Suprapubic skin (tissue), 4 donors: ENCODE data around the gene SPDYC. TPM values are rescaled to one million over a fixed set of nuclear protein-coding genes. Genes with fewer than 3 reads are reported as not detected.
A peak's percentile ranks its signal among the peaks of the same experiment; 100 is the strongest.
"Not testable (repeated sequence)": the region's sequence is repeated elsewhere in the genome, so short reads cannot be mapped to it uniquely, and the experiment has no call there.

Source experiments
- DNase-seq, 2 donors: peaks; one replicate each; pipeline ENCODE4 v3.0.0-alpha.2; 2019; ENCODE audit warnings: low spot score in 2 of 2
- H3K27ac ChIP-seq: fragments of 200-600 bp; sonication (generic); one replicate; pipeline ENCODE4 v1.5.1; 2019
- H3K27me3 ChIP-seq: fragments of 200-600 bp; sonication (generic); one replicate; pipeline ENCODE4 v1.5.1; 2019
- H3K36me3 ChIP-seq: fragments of 200-600 bp; sonication (generic); one replicate; pipeline ENCODE4 v1.5.1; 2019
- H3K4me1 ChIP-seq: fragments of 200-600 bp; sonication (generic); one replicate; pipeline ENCODE4 v1.5.1; 2019
- H3K4me3 ChIP-seq: fragments of 200-600 bp; sonication (generic); one replicate; pipeline ENCODE4 v1.5.1; 2019; ENCODE audit warnings: mild to moderate bottlenecking
- H3K9me3 ChIP-seq: fragments of 200-600 bp; sonication (generic); one replicate; pipeline ENCODE4 v1.5.1; 2019
- EP300 ChIP-seq: sonication (generic); formaldehyde crosslinking; IDR thresholded peaks from one replicate; pipeline ENCODE4 v1.6.1; 2017; ENCODE audit warnings: antibody characterized with exemption
- POLR2A ChIP-seq, 2 donors: fragments of 450-650 bp; IDR thresholded peaks; one replicate each; pipeline ENCODE4 v1.6.1; 2017; ENCODE audit warnings: antibody characterized with exemption in 2 of 2, mild to moderate bottlenecking in 2 of 2, moderate library complexity in 2 of 2
- POLR2AphosphoS5 ChIP-seq, 3 donors: sonication (generic); formaldehyde crosslinking; IDR thresholded peaks; one replicate each; pipeline ENCODE4 v1.6.1; 2017; ENCODE audit warnings: antibody characterized with exemption in 3 of 3
- WGBS: methylation state at CpG from one replicate; pipeline ENCODE4 v1.1.5; 2018; 5-methylcytosine and 5-hydroxymethylcytosine counted together
- total RNA-seq, 4 donors: library from RNA; depleted of rRNA; stranded (reverse); fragments of >200 nt; gene quantifications; one replicate each; pipeline ENCODE4 v1.1.0, GENCODE V29; 2016
- TF ChIP-seq, protein P1 (sequence below), 2 donors: fragments of 200-600 bp in 1 of 2; fragments of 450-650 bp in 1 of 2; sonication (generic) in 1 of 2; IDR thresholded peaks; one replicate each; pipeline ENCODE4 v1.5.1; 2016 to 2019; ENCODE audit warnings: antibody characterized with exemption in 2 of 2, mild to moderate bottlenecking in 1 of 2, moderate library complexity in 1 of 2

SPDYC gene
- total RNA-seq, 4 donors from 2014 or later: not detected

GRCh38 chr11:65135633-65136145 is 34.3 kb upstream of the SPDYC start:
- TF ChIP-seq POLR2AphosphoS5 (IDR thresholded peaks at IDR 0.05) (no peak), POLR2A (IDR thresholded peaks at IDR 0.05) (no peak), EP300 (no peak)
- TF ChIP-seq, protein P1, sequence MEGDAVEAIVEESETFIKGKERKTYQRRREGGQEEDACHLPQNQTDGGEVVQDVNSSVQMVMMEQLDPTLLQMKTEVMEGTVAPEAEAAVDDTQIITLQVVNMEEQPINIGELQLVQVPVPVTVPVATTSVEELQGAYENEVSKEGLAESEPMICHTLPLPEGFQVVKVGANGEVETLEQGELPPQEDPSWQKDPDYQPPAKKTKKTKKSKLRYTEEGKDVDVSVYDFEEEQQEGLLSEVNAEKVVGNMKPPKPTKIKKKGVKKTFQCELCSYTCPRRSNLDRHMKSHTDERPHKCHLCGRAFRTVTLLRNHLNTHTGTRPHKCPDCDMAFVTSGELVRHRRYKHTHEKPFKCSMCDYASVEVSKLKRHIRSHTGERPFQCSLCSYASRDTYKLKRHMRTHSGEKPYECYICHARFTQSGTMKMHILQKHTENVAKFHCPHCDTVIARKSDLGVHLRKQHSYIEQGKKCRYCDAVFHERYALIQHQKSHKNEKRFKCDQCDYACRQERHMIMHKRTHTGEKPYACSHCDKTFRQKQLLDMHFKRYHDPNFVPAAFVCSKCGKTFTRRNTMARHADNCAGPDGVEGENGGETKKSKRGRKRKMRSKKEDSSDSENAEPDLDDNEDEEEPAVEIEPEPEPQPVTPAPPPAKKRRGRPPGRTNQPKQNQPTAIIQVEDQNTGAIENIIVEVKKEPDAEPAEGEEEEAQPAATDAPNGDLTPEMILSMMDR (IDR thresholded peaks at IDR 0.05): no peak
- Histone ChIP-seq H3K9me3 (no peaks in the 10 kb centered on the region), H3K36me3 (peaks cover 18% of the 10 kb centered on the region), H3K4me1 (peaks cover 34% of the 10 kb centered on the region), H3K27me3 (no peaks in the 10 kb centered on the region), H3K27ac (peak overlapping the region; percentile 98), H3K4me3 (peak overlapping the region; percentile 80)
- peak in 1 of 2 donors; percentile 59 for DNase-seq
- 49% methylated on average over 11 of the region's 11 CpGs for WGBS

DNA sequence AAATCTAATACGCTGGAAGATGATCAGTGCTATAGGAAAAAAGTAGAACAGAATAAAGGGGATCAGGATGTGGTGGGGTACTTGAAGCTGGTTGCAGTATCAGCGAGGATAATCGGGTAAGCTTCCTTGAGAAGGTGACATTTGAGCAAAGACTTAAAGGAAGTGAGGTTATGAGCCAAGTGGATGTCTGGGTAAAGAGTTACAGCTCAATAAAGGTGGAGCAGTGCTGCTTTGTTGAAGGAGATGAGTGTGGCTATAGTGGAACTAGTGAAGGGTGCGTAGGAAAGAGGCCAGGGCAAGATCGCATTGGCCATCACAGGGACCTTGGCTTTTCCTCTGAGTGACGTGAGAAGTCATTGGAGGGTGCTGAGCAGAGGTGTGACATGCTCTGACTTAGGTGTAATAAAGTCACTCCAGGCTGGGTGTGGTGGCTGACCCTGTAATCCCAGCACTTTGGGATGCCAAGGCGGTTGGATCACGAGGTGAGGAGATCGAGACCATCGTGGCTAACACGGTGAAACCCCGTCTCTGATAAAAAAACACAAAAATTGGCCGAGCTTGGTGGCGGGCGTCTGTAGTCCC is 33.4 kb upstream of the SPDYC start:
- H3K4me1 ChIP-seq: peaks cover 33% of the 10 kb centered on the region
- DNase-seq: peak in 1 of 2 donors; percentile 27
- TF ChIP-seq EP300: no peak
- TF ChIP-seq, protein P1 (IDR thresholded peaks at IDR 0.05): no peak
- no peak for TF ChIP-seq POLR2AphosphoS5 (IDR thresholded peaks at IDR 0.05)
- TF ChIP-seq POLR2A (IDR thresholded peaks at IDR 0.05): no peak
- H3K4me3 ChIP-seq: no peak overlapping the region
- H3K27ac ChIP-seq: no peak overlapping the region
- H3K9me3 ChIP-seq: no peaks in the 10 kb centered on the region
- no peaks in the 10 kb centered on the region for H3K27me3 ChIP-seq
- WGBS: 83% methylated on average over 15 of the region's 15 CpGs
- H3K36me3 ChIP-seq: peaks cover 9% of the 10 kb centered on the region

DNA sequence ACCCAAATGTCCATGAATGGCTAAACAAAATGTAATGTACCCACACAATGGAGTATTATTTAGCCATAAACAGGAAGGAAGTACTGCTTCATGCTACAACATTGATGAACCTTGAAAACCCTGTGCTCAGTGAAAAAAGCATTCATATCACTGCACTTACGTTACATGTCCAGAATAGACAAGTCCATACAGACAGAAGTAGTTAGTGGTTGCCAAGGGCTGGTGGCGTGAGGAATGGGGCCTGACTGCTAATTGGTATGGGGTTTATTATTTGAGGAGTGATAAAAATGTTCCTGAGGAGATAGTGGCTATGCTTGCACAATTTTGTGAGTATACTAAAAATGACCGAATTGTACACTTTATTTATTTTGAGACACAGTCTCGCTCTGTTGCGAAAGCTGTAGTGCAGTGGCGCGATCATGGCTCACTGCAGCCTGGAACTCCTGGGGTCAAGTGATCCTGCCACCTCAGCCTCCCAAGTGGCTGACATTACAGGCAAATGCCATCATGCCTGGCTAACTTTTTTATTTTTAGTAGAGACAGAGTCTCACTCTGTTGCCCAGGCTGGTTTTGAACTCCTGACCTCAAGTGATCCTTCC is 28.0 kb upstream of the SPDYC start:
- peak in 1 of 2 donors; percentile 10 for DNase-seq
- 84% methylated on average over 7 of the region's 7 CpGs for WGBS
- Histone ChIP-seq H3K27ac (no peak overlapping the region), H3K9me3 (no peaks in the 10 kb centered on the region), H3K4me1 (no peaks in the 10 kb centered on the region), H3K27me3 (no peaks in the 10 kb centered on the region), H3K4me3 (no peak overlapping the region), H3K36me3 (no peaks in the 10 kb centered on the region)
- TF ChIP-seq POLR2A (IDR thresholded peaks at IDR 0.05): no peak
- no peak for TF ChIP-seq EP300
- TF ChIP-seq, protein P1 (IDR thresholded peaks at IDR 0.05): no peak
- TF ChIP-seq POLR2AphosphoS5 (IDR thresholded peaks at IDR 0.05): no peak

DNA sequence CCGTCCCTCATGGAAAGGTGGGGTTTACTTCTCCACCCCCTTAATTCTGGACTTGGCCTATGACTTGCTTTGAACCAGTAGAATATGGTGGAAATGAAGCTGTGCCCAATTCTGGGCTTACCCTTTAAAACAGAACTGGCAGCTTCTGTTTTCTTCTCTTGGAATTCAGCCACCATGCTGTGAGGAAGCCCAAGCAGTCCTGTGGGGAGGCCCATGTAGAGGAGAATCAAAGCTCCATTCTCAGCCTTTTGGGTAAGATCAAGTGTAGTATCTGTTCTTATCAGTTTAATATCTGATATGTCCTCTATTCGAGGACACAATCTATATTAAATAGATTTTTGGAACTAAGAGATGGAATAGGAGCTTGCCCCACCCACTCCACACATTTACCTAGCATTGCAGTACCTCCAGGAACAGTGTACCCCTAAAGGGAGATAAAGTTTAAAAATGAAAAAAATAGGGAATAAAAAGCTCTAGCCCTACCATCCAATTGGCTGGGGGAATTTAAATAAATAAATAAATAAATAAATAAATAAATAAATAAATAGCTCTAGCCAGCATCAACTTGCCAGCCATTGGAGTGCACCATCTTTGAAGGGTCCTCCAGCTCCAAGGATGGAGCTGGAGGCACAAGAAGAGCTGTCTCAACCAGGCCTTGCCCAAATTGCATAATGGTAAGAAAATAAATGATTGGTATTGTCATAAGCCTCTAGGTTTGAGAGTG is 22.5 kb upstream of the SPDYC start:
- 90% methylated on average over 2 of the region's 2 CpGs for WGBS
- H3K27me3 ChIP-seq: no peaks in the 10 kb centered on the region
- DNase-seq: no peak
- TF ChIP-seq POLR2A (IDR thresholded peaks at IDR 0.05) (no peak), POLR2AphosphoS5 (IDR thresholded peaks at IDR 0.05) (no peak), EP300 (no peak)
- TF ChIP-seq, protein P1 (IDR thresholded peaks at IDR 0.05): no peak
- H3K4me1 ChIP-seq: peaks cover 10% of the 10 kb centered on the region
- H3K36me3 ChIP-seq: no peaks in the 10 kb centered on the region
- no peak overlapping the region for H3K4me3 ChIP-seq
- no peak overlapping the region for H3K27ac ChIP-seq
- no peaks in the 10 kb centered on the region for H3K9me3 ChIP-seq

DNA sequence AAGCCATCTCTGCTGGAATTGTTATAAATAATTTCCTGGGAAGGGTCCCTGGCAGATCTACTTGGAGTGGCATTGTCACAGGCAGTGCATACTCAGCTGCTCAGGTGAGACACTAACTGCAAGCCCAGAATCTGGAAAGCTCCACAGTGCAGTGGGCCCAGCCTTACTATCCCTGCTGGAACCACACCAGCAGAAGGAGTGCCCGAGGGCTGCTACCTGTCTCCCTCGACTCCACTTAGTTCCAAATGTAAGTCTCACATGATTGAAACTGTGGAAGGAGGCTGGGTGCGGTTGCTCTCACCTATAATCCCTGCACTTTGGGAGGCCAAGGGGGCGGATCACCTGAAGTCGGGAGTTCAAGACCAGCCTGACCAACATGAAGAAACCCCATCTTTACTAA is 21.4 kb upstream of the SPDYC start:
- H3K27ac ChIP-seq: no peak overlapping the region
- peak in 1 of 2 donors; percentile 46 for DNase-seq
- no peaks in the 10 kb centered on the region for H3K36me3 ChIP-seq
- WGBS: 74% methylated on average over 5 of the region's 5 CpGs
- no peaks in the 10 kb centered on the region for H3K9me3 ChIP-seq
- no peaks in the 10 kb centered on the region for H3K27me3 ChIP-seq
- TF ChIP-seq EP300: no peak
- no peak for TF ChIP-seq POLR2AphosphoS5 (IDR thresholded peaks at IDR 0.05)
- TF ChIP-seq, protein P1 (IDR thresholded peaks at IDR 0.05): no peak
- H3K4me1 ChIP-seq: peaks cover 10% of the 10 kb centered on the region
- H3K4me3 ChIP-seq: no peak overlapping the region

GRCh38 chr11:65150131-65150508 is 19.9 kb upstream of the SPDYC start:
- not testable (repeated sequence) for H3K27me3 ChIP-seq, H3K27ac ChIP-seq

More at GRCh38 chr11:65150131-65150508, 19.9 kb upstream of the SPDYC start:
- 69% methylated on average over 10 of the region's 10 CpGs for WGBS
- not testable (repeated sequence) for H3K36me3 ChIP-seq, H3K4me3 ChIP-seq, H3K4me1 ChIP-seq, H3K9me3 ChIP-seq
- peak in 1 of 2 donors; percentile 44 for DNase-seq
